Measurements from ENCODE around the gene SUPT5H.
A peak's percentile ranks its signal among the peaks of the same experiment; 100 is the strongest.

Gene SUPT5H

GRCh38 chr19:39445196-39446111 lies at the start of gene SUPT5H:
SUPT5H (plus strand) TSS chr19:39445582; CDS start chr19:39445891, 309 bp downstream.
- DNase-seq (ENCODE audit: low spot score): peak; percentile 97

GRCh38 chr19:39397360-39398296 lies 47.8 kb upstream of the SUPT5H start:
- DNase-seq (ENCODE audit: low spot score): peak; percentile 85

GRCh38 chr19:39398297-39398864 lies 47.0 kb upstream of the SUPT5H start:
- DNase-seq (ENCODE audit: low spot score): peak; percentile 73

GRCh38 chr19:39399668-39400050 lies 45.7 kb upstream of the SUPT5H start:
- no peak for DNase-seq (ENCODE audit: low spot score)

- no peak for DNase-seq (ENCODE audit: low spot score)
Observed at GRCh38 chr19:39400061-39400460, 45.3 kb upstream of the SUPT5H start.

GRCh38 chr19:39401070-39401548 lies 44.3 kb upstream of the SUPT5H start:
- DNase-seq (ENCODE audit: low spot score): no peak

GRCh38 chr19:39401549-39402345 lies 43.6 kb upstream of the SUPT5H start:
- DNase-seq (ENCODE audit: low spot score): peak; percentile 93

GRCh38 chr19:39402346-39403300 lies 42.8 kb upstream of the SUPT5H start:
- DNase-seq (ENCODE audit: low spot score): peak; percentile 90

GRCh38 chr19:39403331-39404312 lies 41.8 kb upstream of the SUPT5H start:
- DNase-seq (ENCODE audit: low spot score): peak; percentile 94

GRCh38 chr19:39405261-39405957 lies 40.0 kb upstream of the SUPT5H start:
- no peak for DNase-seq (ENCODE audit: low spot score)

GRCh38 chr19:39405958-39406655 lies 39.3 kb upstream of the SUPT5H start:
- peak; percentile 70 for DNase-seq (ENCODE audit: low spot score)

GRCh38 chr19:39406656-39407409 lies 38.5 kb upstream of the SUPT5H start, which contains the start of gene ZFP36:
ZFP36 (plus strand) TSS chr19:39406847; CDS start chr19:39406905, 58 bp downstream.
- DNase-seq (ENCODE audit: low spot score): peak; percentile 82

GRCh38 chr19:39407410-39407659 lies 38.0 kb upstream of the SUPT5H start:
- DNase-seq (ENCODE audit: low spot score): no peak

GRCh38 chr19:39407660-39408391 lies 37.6 kb upstream of the SUPT5H start:
- peak; percentile 58 for DNase-seq (ENCODE audit: low spot score)

GRCh38 chr19:39408392-39409207 lies 36.8 kb upstream of the SUPT5H start:
- DNase-seq (ENCODE audit: low spot score): peak; percentile 75
